ENCODE results near the gene CDH12.

DNA sequence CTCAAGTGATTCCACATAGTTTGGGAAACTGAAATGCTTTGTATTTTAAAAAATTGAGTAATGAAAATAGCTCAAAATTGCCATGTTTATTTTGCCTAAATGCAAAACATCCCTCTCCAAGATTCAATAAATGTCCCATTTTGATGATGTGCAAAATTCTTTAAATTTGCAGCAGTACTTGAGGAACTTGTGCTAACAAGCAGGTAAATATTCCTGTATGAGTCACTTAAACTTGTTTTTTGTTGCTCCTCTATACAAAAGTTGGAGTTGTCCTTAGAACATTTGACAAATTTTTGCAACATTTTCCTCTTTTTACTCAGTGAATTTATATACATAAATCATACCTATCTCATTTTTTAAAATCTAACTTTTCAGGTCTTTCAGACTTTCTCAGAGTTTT, 280.2 kb downstream of the CDH12 start:
- TF ChIP-seq, protein P1, sequence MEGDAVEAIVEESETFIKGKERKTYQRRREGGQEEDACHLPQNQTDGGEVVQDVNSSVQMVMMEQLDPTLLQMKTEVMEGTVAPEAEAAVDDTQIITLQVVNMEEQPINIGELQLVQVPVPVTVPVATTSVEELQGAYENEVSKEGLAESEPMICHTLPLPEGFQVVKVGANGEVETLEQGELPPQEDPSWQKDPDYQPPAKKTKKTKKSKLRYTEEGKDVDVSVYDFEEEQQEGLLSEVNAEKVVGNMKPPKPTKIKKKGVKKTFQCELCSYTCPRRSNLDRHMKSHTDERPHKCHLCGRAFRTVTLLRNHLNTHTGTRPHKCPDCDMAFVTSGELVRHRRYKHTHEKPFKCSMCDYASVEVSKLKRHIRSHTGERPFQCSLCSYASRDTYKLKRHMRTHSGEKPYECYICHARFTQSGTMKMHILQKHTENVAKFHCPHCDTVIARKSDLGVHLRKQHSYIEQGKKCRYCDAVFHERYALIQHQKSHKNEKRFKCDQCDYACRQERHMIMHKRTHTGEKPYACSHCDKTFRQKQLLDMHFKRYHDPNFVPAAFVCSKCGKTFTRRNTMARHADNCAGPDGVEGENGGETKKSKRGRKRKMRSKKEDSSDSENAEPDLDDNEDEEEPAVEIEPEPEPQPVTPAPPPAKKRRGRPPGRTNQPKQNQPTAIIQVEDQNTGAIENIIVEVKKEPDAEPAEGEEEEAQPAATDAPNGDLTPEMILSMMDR (IDR thresholded peaks at IDR 0.05; ENCODE audit: insufficient read depth, low read length) = no peak
- TF ChIP-seq, protein P2, sequence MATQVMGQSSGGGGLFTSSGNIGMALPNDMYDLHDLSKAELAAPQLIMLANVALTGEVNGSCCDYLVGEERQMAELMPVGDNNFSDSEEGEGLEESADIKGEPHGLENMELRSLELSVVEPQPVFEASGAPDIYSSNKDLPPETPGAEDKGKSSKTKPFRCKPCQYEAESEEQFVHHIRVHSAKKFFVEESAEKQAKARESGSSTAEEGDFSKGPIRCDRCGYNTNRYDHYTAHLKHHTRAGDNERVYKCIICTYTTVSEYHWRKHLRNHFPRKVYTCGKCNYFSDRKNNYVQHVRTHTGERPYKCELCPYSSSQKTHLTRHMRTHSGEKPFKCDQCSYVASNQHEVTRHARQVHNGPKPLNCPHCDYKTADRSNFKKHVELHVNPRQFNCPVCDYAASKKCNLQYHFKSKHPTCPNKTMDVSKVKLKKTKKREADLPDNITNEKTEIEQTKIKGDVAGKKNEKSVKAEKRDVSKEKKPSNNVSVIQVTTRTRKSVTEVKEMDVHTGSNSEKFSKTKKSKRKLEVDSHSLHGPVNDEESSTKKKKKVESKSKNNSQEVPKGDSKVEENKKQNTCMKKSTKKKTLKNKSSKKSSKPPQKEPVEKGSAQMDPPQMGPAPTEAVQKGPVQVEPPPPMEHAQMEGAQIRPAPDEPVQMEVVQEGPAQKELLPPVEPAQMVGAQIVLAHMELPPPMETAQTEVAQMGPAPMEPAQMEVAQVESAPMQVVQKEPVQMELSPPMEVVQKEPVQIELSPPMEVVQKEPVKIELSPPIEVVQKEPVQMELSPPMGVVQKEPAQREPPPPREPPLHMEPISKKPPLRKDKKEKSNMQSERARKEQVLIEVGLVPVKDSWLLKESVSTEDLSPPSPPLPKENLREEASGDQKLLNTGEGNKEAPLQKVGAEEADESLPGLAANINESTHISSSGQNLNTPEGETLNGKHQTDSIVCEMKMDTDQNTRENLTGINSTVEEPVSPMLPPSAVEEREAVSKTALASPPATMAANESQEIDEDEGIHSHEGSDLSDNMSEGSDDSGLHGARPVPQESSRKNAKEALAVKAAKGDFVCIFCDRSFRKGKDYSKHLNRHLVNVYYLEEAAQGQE (IDR thresholded peaks at IDR 0.05; ENCODE audit: insufficient replicate concordance, low read depth) = no peak
